DND-41 (cell line): Measurements from ENCODE around the gene OR5AP2.
"Not testable (repeated sequence)": the region's sequence is repeated elsewhere in the genome, so short reads cannot be mapped to it uniquely, and the experiment has no call there.

Experiments used
- ATAC-seq: fragments of 200-7000 bp; cut with Tn5 transposase; 3 replicates; pipeline ENCODE4 v1.9.1; 2021; ENCODE audit warnings: low read depth; ENCODE audit not compliant: insufficient read depth
- DNase-seq: peaks from one replicate; pipeline ENCODE4 v3.0.0-alpha.2; 2020
- H2AFZ ChIP-seq: 2 replicates; pipeline ENCODE4 v1.6.0; 2012; ENCODE audit warnings: low read depth, low read length
- H3K27ac ChIP-seq: 2 replicates; pipeline ENCODE4 v1.5.1; 2012; ENCODE audit warnings: low read length, inconsistent platforms
- H3K27me3 ChIP-seq: fragments of 200-600 bp; sonication (generic); 2 replicates; pipeline ENCODE4 v1.6.0; 2012; ENCODE audit warnings: low read length, mild to moderate bottlenecking, inconsistent platforms; ENCODE audit not compliant: insufficient read depth, poor library complexity
- H3K36me3 ChIP-seq: 2 replicates; pipeline ENCODE4 v1.5.1; 2012; ENCODE audit warnings: low read length, inconsistent platforms; ENCODE audit not compliant: insufficient read depth
- H3K4me1 ChIP-seq: 2 replicates; pipeline ENCODE4 v1.5.1; 2012; ENCODE audit warnings: mild to moderate bottlenecking, low read length; ENCODE audit not compliant: insufficient read depth
- H3K4me2 ChIP-seq: 2 replicates; pipeline ENCODE4 v1.6.0; 2012; ENCODE audit warnings: mild to moderate bottlenecking, moderate library complexity, low read length, inconsistent platforms; ENCODE audit not compliant: insufficient read depth
- H3K4me3 ChIP-seq, 2 experiments: fragments of 200-600 bp in 1 of 2; shearing (Covaris generic) in 1 of 2; 2 replicates each; pipeline ENCODE4 v1.5.1; 2012 to 2016; ENCODE audit warnings: inconsistent platforms in 2 of 2, low read length in 2 of 2, mild to moderate bottlenecking in 2 of 2, low read depth in 1 of 2, moderate library complexity in 1 of 2
- H3K79me2 ChIP-seq: 2 replicates; pipeline ENCODE4 v1.6.0; 2012; ENCODE audit warnings: low read length, inconsistent platforms; ENCODE audit not compliant: insufficient read depth
- H3K9ac ChIP-seq: 2 replicates; pipeline ENCODE4 v1.6.0; 2012; ENCODE audit warnings: low read depth, mild to moderate bottlenecking, inconsistent platforms, low read length, moderate library complexity
- H3K9me3 ChIP-seq: 2 replicates; pipeline ENCODE4 v1.5.1; 2012; ENCODE audit warnings: low read length, moderate library complexity, mild to moderate bottlenecking, inconsistent platforms; ENCODE audit not compliant: insufficient read depth, severe bottlenecking
- H4K20me1 ChIP-seq: 2 replicates; pipeline ENCODE4 v1.6.0; 2012; ENCODE audit warnings: low read length; ENCODE audit not compliant: insufficient read depth
- EZH2 ChIP-seq: IDR thresholded peaks from 3 replicates; pipeline ENCODE4 v1.6.1; 2012; ENCODE audit warnings: borderline replicate concordance, low read depth, mild to moderate bottlenecking, moderate library complexity, low read length, inconsistent platforms; ENCODE audit not compliant: severe bottlenecking
- TF ChIP-seq, protein P1 (sequence below): IDR thresholded peaks from 2 replicates; pipeline ENCODE4 v1.5.1; 2012; ENCODE audit warnings: borderline replicate concordance, low read length, moderate library complexity, mild to moderate bottlenecking; ENCODE audit not compliant: poor library complexity, severe bottlenecking; ENCODE audit errors: extremely low read depth

OR5AP2 gene

DNA sequence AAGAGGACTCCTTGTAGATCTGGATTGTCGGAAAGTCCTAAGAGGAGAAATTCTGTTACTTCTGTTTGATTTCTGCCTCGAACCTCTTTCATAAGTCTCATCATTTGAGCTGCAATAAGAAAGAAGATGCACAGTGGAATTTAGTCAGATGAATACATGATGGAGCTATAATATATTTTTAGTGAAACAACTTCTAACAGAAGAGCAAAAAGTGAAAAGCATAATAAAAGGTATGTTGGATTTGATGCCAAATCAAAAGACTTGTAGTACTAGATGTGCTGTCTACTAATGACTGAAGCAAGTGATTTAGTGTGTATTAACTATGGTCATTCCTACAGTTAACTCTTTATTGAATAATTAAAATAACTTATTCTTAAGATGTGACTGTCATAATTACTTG is at the start of gene OR5AP2:
TSS of gene OR5AP2 (minus strand) at position 101 of the 400 bp plus-strand sequence. CDS start at position 101, 0 bp downstream.
- Histone ChIP-seq H3K4me3 (no peak within 1 kb of the TSS), H3K4me1 (no peaks in the 10 kb centered on the region), H3K36me3 (no peaks in the 10 kb centered on the region), H4K20me1 (no peaks in the 10 kb centered on the region), H3K4me2 (no peak within 1 kb of the TSS), H3K9me3 (no peaks in the 10 kb centered on the region), H2AFZ (no peak within 1 kb of the TSS), H3K79me2 (no peaks in the 10 kb centered on the region), H3K27me3 (no peaks in the 10 kb centered on the region), H3K27ac (no peak within 1 kb of the TSS), H3K9ac (no peak within 1 kb of the TSS)
- no peak for TF ChIP-seq EZH2
- TF ChIP-seq, protein P1, sequence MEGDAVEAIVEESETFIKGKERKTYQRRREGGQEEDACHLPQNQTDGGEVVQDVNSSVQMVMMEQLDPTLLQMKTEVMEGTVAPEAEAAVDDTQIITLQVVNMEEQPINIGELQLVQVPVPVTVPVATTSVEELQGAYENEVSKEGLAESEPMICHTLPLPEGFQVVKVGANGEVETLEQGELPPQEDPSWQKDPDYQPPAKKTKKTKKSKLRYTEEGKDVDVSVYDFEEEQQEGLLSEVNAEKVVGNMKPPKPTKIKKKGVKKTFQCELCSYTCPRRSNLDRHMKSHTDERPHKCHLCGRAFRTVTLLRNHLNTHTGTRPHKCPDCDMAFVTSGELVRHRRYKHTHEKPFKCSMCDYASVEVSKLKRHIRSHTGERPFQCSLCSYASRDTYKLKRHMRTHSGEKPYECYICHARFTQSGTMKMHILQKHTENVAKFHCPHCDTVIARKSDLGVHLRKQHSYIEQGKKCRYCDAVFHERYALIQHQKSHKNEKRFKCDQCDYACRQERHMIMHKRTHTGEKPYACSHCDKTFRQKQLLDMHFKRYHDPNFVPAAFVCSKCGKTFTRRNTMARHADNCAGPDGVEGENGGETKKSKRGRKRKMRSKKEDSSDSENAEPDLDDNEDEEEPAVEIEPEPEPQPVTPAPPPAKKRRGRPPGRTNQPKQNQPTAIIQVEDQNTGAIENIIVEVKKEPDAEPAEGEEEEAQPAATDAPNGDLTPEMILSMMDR: no peak
- DNase-seq (no peak), ATAC-seq (no peak)

DNA sequence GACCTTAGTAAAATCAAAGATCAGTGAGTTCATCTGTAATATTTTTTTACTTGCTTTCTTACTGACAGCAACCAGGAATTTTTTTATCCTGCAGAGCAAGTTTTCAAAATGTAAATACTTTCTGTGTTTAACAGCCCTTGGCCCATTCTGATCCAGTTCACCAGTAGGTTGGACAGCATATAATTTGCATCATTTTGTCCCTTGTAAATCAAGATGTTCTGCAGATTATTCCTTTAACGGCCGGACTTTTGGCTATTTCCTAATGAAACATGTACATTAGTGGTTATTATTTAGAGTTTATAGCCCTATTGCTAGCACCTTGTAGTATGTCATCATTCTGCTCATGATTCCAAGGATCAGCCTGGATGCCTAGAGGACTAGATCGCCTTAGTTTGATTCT is 48.9 kb upstream of the OR5AP2 start:
- not testable (repeated sequence) for H3K36me3 ChIP-seq, H3K79me2 ChIP-seq, H3K27me3 ChIP-seq, DNase-seq, H2AFZ ChIP-seq, H3K9me3 ChIP-seq, H3K9ac ChIP-seq, H3K4me2 ChIP-seq, H4K20me1 ChIP-seq, H3K27ac ChIP-seq, ATAC-seq, H3K4me3 ChIP-seq
- peaks cover 21% of the 10 kb centered on the region for H3K4me1 ChIP-seq

DNA sequence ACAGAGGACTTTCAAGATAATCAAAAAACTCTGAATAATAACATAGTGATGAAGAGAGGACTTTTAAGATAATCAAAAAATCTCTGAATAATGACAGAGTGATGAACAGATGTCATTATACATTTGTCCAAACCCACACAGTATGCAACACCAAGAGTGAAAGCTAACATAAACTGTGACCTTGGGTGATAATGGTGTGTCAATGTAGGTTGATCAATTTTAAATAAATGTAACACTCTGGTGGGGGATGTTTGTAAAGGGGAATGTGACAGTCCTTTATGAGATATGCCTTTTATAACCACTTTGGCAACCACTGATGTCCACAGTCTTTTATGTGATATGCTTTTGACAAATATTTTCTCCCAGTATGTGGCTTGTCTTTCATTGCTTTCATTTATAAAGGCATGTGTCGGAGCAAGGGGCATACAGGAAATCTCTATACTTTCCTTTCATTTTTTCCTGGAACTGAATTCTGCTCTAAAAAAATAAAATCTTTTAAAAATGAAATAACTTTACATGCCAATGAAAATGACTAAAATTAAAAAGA is 46.4 kb upstream of the OR5AP2 start:
- peak; percentile 58; the same call in 2 of the 3 replicates for ATAC-seq
- DNase-seq: no peak
- Histone ChIP-seq H3K4me1 (peaks cover 10% of the 10 kb centered on the region; the same call in 1 of the 2 replicates), H3K9ac (no peak overlapping the region), H3K9me3 (no peaks in the 10 kb centered on the region), H3K36me3 (no peaks in the 10 kb centered on the region), H2AFZ (no peak overlapping the region), H3K79me2 (no peaks in the 10 kb centered on the region), H3K4me2 (no peak overlapping the region), H3K27ac (no peak overlapping the region), H3K27me3 (no peaks in the 10 kb centered on the region), H4K20me1 (no peaks in the 10 kb centered on the region), H3K4me3 (no peak overlapping the region)
- no peak for TF ChIP-seq EZH2

DNA sequence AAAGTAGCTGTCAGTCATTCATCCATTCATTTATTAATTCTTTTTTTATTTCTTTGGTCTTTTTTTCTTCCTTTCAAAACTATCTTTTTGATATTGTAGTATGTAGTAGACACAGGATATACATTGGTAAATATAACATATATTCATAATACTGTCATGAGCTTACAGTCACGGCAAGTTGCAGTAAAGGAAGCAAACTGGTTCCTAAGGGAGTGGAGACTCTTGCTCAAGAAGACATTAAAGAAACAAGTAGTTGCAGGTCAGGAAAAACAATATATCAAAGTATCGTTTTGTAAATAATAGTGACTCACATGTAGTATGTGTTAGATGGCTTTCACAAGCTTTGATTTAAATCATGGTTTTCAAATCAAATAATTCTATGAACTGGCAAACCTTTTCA is 28.7 kb upstream of the OR5AP2 start:
- H3K4me3 ChIP-seq: no peak overlapping the region
- H3K27ac ChIP-seq: no peak overlapping the region
- no peaks in the 10 kb centered on the region for H3K4me1 ChIP-seq
- H3K9ac ChIP-seq: no peak overlapping the region
- H2AFZ ChIP-seq: no peak overlapping the region
- DNase-seq (no peak), ATAC-seq (no peak)
- no peak for TF ChIP-seq EZH2
- TF ChIP-seq, protein P1: no peak
- no peak overlapping the region for H3K4me2 ChIP-seq
- no peaks in the 10 kb centered on the region for H3K27me3 ChIP-seq
- H3K36me3 ChIP-seq: no peaks in the 10 kb centered on the region
- no peaks in the 10 kb centered on the region for H4K20me1 ChIP-seq
- H3K79me2 ChIP-seq: no peaks in the 10 kb centered on the region
- no peaks in the 10 kb centered on the region for H3K9me3 ChIP-seq
